Breast epithelium (tissue), 4 donors: Measurements from ENCODE around the gene TAMALIN. TPM values are rescaled to one million over a fixed set of nuclear protein-coding genes. Genes with fewer than 3 reads are reported as not detected.

Experiments used
- DNase-seq, 2 donors: peaks; one replicate each; pipeline ENCODE4 v3.0.0-alpha.2; 2019; ENCODE audit warnings: low spot score in 2 of 2
- H3K27ac ChIP-seq, 2 donors: fragments of 200-600 bp; sonication (generic) in 1 of 2; one replicate each; pipeline ENCODE4 v1.5.1; 2016 to 2019; ENCODE audit warnings: mild to moderate bottlenecking in 1 of 2
- H3K27me3 ChIP-seq, 2 donors: fragments of 200-600 bp; sonication (generic) in 1 of 2; one replicate each; pipeline versions ENCODE4 v1.5.1 to v1.6.0; 2017 to 2019; ENCODE audit warnings: control low read depth in 1 of 2, mild to moderate bottlenecking in 1 of 2
- H3K36me3 ChIP-seq: fragments of 200-600 bp; one replicate; pipeline ENCODE4 v1.5.1; 2019
- H3K4me1 ChIP-seq, 2 donors: fragments of 200-600 bp; sonication (generic); one replicate each; pipeline ENCODE4 v1.5.1; 2016 to 2019; ENCODE audit warnings: control low read depth in 1 of 2
- H3K4me3 ChIP-seq, 3 donors: fragments of 200-600 bp; sonication (generic); 1 replicate in 2 of 3; 2 replicates in 1 of 3; pipeline ENCODE4 v1.5.1; 2016 to 2019; ENCODE audit warnings: mild to moderate bottlenecking in 3 of 3, moderate library complexity in 2 of 3
- H3K9me3 ChIP-seq, 2 donors: fragments of 200-600 bp; sonication (generic) in 1 of 2; one replicate each; pipeline ENCODE4 v1.5.1; 2016 to 2019; ENCODE audit warnings: control low read depth in 1 of 2
- POLR2A ChIP-seq: fragments of 450-650 bp; IDR thresholded peaks from one replicate; pipeline ENCODE4 v1.6.1; 2016; ENCODE audit warnings: antibody characterized with exemption, mild to moderate bottlenecking, moderate library complexity
- POLR2AphosphoS5 ChIP-seq, 3 donors: sonication (generic); formaldehyde crosslinking; IDR thresholded peaks; one replicate each; pipeline ENCODE4 v1.6.1; 2017; ENCODE audit warnings: antibody characterized with exemption in 3 of 3
- intact Hi-C: fragments of 100-400 bp; cut with DNase I; formaldehyde crosslinking; loops from one replicate; pipeline ENCODE4 v1.15.1; 2023; ENCODE audit warnings: low total_unique reads
- total RNA-seq, 3 donors: library from RNA; depleted of rRNA; stranded (reverse); fragments of >200 nt; gene quantifications; one replicate each; pipeline ENCODE4 v1.1.0, GENCODE V29; 2016
- TF ChIP-seq, protein P1 (sequence below), 3 donors: fragments of 450-650 bp; IDR thresholded peaks; one replicate each; pipeline ENCODE4 v1.5.1; 2016 to 2017; ENCODE audit warnings: antibody characterized with exemption in 3 of 3, mild to moderate bottlenecking in 3 of 3, moderate library complexity in 3 of 3

The TAMALIN gene
- total RNA-seq, 3 donors from 2014 or later = 8.5 to 27.2 (median 16.0) TPM

GRCh38 chr12:52019113-52019770 is 12.5 kb downstream of the TAMALIN start:
- Histone ChIP-seq H3K9me3 (no peaks in the 10 kb centered on the region), H3K27me3 (no peaks in the 10 kb centered on the region), H3K27ac (no peak overlapping the region), H3K36me3 (no peaks in the 10 kb centered on the region), H3K4me1 (no peaks in the 10 kb centered on the region), H3K4me3 (no peak overlapping the region)
- intact Hi-C loops = no loop called here
- TF ChIP-seq, protein P1, sequence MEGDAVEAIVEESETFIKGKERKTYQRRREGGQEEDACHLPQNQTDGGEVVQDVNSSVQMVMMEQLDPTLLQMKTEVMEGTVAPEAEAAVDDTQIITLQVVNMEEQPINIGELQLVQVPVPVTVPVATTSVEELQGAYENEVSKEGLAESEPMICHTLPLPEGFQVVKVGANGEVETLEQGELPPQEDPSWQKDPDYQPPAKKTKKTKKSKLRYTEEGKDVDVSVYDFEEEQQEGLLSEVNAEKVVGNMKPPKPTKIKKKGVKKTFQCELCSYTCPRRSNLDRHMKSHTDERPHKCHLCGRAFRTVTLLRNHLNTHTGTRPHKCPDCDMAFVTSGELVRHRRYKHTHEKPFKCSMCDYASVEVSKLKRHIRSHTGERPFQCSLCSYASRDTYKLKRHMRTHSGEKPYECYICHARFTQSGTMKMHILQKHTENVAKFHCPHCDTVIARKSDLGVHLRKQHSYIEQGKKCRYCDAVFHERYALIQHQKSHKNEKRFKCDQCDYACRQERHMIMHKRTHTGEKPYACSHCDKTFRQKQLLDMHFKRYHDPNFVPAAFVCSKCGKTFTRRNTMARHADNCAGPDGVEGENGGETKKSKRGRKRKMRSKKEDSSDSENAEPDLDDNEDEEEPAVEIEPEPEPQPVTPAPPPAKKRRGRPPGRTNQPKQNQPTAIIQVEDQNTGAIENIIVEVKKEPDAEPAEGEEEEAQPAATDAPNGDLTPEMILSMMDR (IDR thresholded peaks at IDR 0.05) = no peak
- no peak for TF ChIP-seq POLR2AphosphoS5 (IDR thresholded peaks at IDR 0.05)
- no peak for TF ChIP-seq POLR2A
- DNase-seq = no peak

- Histone ChIP-seq H3K27me3 (no peaks in the 10 kb centered on the region), H3K27ac (no peak overlapping the region), H3K4me1 (no peaks in the 10 kb centered on the region), H3K36me3 (no peaks in the 10 kb centered on the region), H3K4me3 (no peak overlapping the region), H3K9me3 (no peaks in the 10 kb centered on the region)
- TF ChIP-seq, protein P1 (IDR thresholded peaks at IDR 0.05) = peak in 2 of 3 donors; percentile 38 to 57
- TF ChIP-seq POLR2A = no peak
- DNase-seq = no peak
- intact Hi-C loops = no loop called here
Measured at GRCh38 chr12:52020539-52021336, 14.0 kb downstream of the TAMALIN start.

GRCh38 chr12:52022841-52023181 is 16.1 kb downstream of the TAMALIN start:
- H3K4me1 ChIP-seq = no peaks in the 10 kb centered on the region
- TF ChIP-seq POLR2AphosphoS5 (IDR thresholded peaks at IDR 0.05) (no peak), POLR2A (no peak)
- TF ChIP-seq, protein P1 (IDR thresholded peaks at IDR 0.05) = no peak
- no peaks in the 10 kb centered on the region for H3K36me3 ChIP-seq
- intact Hi-C loops = no loop called here
- no peaks in the 10 kb centered on the region for H3K9me3 ChIP-seq
- H3K4me3 ChIP-seq = peak overlapping the region; percentile 41 to 67 (median 61)
- peak overlapping the region; percentile 15 to 46 for H3K27ac ChIP-seq
- no peak for DNase-seq
- no peaks in the 10 kb centered on the region for H3K27me3 ChIP-seq

DNA sequence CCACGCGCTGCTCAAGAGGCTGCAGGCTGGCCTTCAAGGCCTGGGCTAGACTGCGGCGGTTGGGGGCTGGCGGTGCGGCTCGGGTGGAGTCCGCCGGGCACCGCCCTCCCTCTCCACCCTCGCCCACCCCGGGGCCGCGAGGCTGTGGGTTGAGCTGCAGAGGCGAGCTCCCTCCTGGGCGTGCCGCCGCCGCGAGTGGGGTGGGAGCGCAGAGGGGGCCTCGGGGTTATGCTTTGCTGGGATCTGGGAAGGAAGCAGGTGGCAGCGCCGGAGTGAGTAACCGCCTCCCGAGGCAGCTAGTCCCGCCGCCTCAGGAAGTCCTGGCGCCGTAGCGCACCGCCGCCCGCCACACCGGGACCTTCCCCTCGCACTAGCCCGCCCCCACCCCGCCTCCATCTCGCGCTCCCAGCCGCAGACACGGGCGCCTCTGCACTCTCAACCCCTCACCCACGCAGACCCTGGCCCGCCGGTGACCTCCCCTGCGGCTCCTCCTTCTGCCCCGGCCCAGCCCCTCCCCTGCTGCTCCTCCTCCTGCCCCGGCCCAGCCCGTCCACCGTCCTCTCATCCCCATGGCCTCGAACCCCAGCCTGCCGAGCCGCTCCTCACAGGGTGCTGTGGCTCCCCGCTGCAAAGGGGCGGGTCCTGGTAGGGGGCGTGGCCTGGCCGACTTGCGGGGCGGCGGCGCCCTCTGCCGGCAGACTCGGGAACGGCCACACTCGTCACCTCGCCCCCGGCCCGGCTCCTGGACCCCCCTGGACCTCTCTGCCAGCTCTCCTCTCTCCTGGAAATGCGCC is 16.6 kb downstream of the TAMALIN start:
- H3K9me3 ChIP-seq = no peaks in the 10 kb centered on the region
- no peaks in the 10 kb centered on the region for H3K27me3 ChIP-seq
- no peaks in the 10 kb centered on the region for H3K4me1 ChIP-seq
- H3K36me3 ChIP-seq = no peaks in the 10 kb centered on the region
- peak; percentile 78 to 90 for DNase-seq
- H3K27ac ChIP-seq = peak overlapping the region; percentile 15 to 46
- peak overlapping the region; percentile 41 to 67 (median 61) for H3K4me3 ChIP-seq
- no peak for TF ChIP-seq POLR2AphosphoS5 (IDR thresholded peaks at IDR 0.05)
- TF ChIP-seq, protein P1 (IDR thresholded peaks at IDR 0.05) = peak; percentile 95 to 98 (median 98)
- intact Hi-C loops = no loop called here
